Measurements from ENCODE around the gene SERPINF2.

SERPINF2 gene

GRCh38 chr17:1730326-1731193, 12.1 kb upstream of the SERPINF2 start:
- TF ChIP-seq EZH2 (IDR thresholded peaks at IDR 0.05) (no peak), FOXP2 (optimal IDR thresholded peaks at IDR 0.05; ENCODE audit: control extremely low read depth, extremely low read length, insufficient read depth) (no peak), POLR2AphosphoS5 (IDR thresholded peaks at IDR 0.05; ENCODE audit: borderline replicate concordance, low read depth, low read length) (no peak)
- no peak overlapping the region for H3K4me3 ChIP-seq
- no peaks in the 10 kb centered on the region for H3K9me3 ChIP-seq (ENCODE audit: low read depth, low read length)
- H3K27ac ChIP-seq: no peak overlapping the region
- no peaks in the 10 kb centered on the region for H3K36me3 ChIP-seq (ENCODE audit: insufficient read depth, low read length)
- no peak for DNase-seq (ENCODE audit: low read depth, low spot score)
- no peak overlapping the region for H3K9ac ChIP-seq (ENCODE audit: insufficient read length)

- Histone ChIP-seq H3K9ac (ENCODE audit: insufficient read length) (no peak overlapping the region), H3K9me3 (ENCODE audit: low read depth, low read length) (no peaks in the 10 kb centered on the region), H3K36me3 (ENCODE audit: insufficient read depth, low read length) (no peaks in the 10 kb centered on the region), H3K27ac (no peak overlapping the region), H3K4me3 (no peak overlapping the region)
- DNase-seq (ENCODE audit: low read depth, low spot score): no peak
- TF ChIP-seq POLR2AphosphoS5 (IDR thresholded peaks at IDR 0.05; ENCODE audit: borderline replicate concordance, low read depth, low read length): no peak
- TF ChIP-seq EZH2 (IDR thresholded peaks at IDR 0.05): no peak
These were observed 11.5 kb upstream of the SERPINF2 start for GRCh38 chr17:1731194-1731506.

- Histone ChIP-seq H3K4me3 (no peak overlapping the region), H3K9me3 (ENCODE audit: low read depth, low read length) (no peaks in the 10 kb centered on the region), H3K9ac (ENCODE audit: insufficient read length) (no peak overlapping the region), H3K36me3 (ENCODE audit: insufficient read depth, low read length) (no peaks in the 10 kb centered on the region), H3K27ac (no peak overlapping the region)
- no peak for TF ChIP-seq POLR2AphosphoS5 (IDR thresholded peaks at IDR 0.05; ENCODE audit: borderline replicate concordance, low read depth, low read length)
- TF ChIP-seq FOXP2 (optimal IDR thresholded peaks at IDR 0.05; ENCODE audit: control extremely low read depth, extremely low read length, insufficient read depth): no peak
- no peak for TF ChIP-seq EZH2 (IDR thresholded peaks at IDR 0.05)
- DNase-seq (ENCODE audit: low read depth, low spot score): no peak
These were observed 10.3 kb upstream of the SERPINF2 start for GRCh38 chr17:1732241-1732832.

- TF ChIP-seq FOXP2 (optimal IDR thresholded peaks at IDR 0.05; ENCODE audit: control extremely low read depth, extremely low read length, insufficient read depth) (no peak), EZH2 (IDR thresholded peaks at IDR 0.05) (no peak)
- H3K9ac ChIP-seq (ENCODE audit: insufficient read length): no peak overlapping the region
- no peak overlapping the region for H3K4me3 ChIP-seq
- H3K9me3 ChIP-seq (ENCODE audit: low read depth, low read length): no peaks in the 10 kb centered on the region
- DNase-seq (ENCODE audit: low read depth, low spot score): no peak
- H3K27ac ChIP-seq: no peak overlapping the region
- no peaks in the 10 kb centered on the region for H3K36me3 ChIP-seq (ENCODE audit: insufficient read depth, low read length)
These were observed 9.8 kb upstream of the SERPINF2 start for GRCh38 chr17:1732833-1733321.

- Histone ChIP-seq H3K9me3 (ENCODE audit: low read depth, low read length) (no peaks in the 10 kb centered on the region), H3K36me3 (ENCODE audit: insufficient read depth, low read length) (no peaks in the 10 kb centered on the region), H3K27ac (no peak overlapping the region), H3K4me3 (no peak overlapping the region), H3K9ac (ENCODE audit: insufficient read length) (no peak overlapping the region)
- DNase-seq (ENCODE audit: low read depth, low spot score): no peak
- TF ChIP-seq FOXP2 (optimal IDR thresholded peaks at IDR 0.05; ENCODE audit: control extremely low read depth, extremely low read length, insufficient read depth) (no peak), POLR2AphosphoS5 (IDR thresholded peaks at IDR 0.05; ENCODE audit: borderline replicate concordance, low read depth, low read length) (no peak)
These were observed 8.9 kb upstream of the SERPINF2 start for GRCh38 chr17:1733759-1734158.

- Histone ChIP-seq H3K27ac (no peak overlapping the region), H3K9me3 (ENCODE audit: low read depth, low read length) (no peaks in the 10 kb centered on the region), H3K9ac (ENCODE audit: insufficient read length) (no peak overlapping the region), H3K36me3 (ENCODE audit: insufficient read depth, low read length) (no peaks in the 10 kb centered on the region), H3K4me3 (no peak overlapping the region)
- DNase-seq (ENCODE audit: low read depth, low spot score): no peak
- no peak for TF ChIP-seq EZH2 (IDR thresholded peaks at IDR 0.05)
- no peak for TF ChIP-seq FOXP2 (optimal IDR thresholded peaks at IDR 0.05; ENCODE audit: control extremely low read depth, extremely low read length, insufficient read depth)
- TF ChIP-seq POLR2AphosphoS5 (IDR thresholded peaks at IDR 0.05; ENCODE audit: borderline replicate concordance, low read depth, low read length): no peak
These were observed 7.3 kb upstream of the SERPINF2 start for GRCh38 chr17:1735418-1735817.

GRCh38 chr17:1735834-1736347, 6.8 kb upstream of the SERPINF2 start:
- H3K9ac ChIP-seq (ENCODE audit: insufficient read length): no peak overlapping the region
- no peaks in the 10 kb centered on the region for H3K36me3 ChIP-seq (ENCODE audit: insufficient read depth, low read length)
- H3K9me3 ChIP-seq (ENCODE audit: low read depth, low read length): no peaks in the 10 kb centered on the region
- TF ChIP-seq POLR2AphosphoS5 (IDR thresholded peaks at IDR 0.05; ENCODE audit: borderline replicate concordance, low read depth, low read length): no peak
- TF ChIP-seq FOXP2 (optimal IDR thresholded peaks at IDR 0.05; ENCODE audit: control extremely low read depth, extremely low read length, insufficient read depth): no peak
- TF ChIP-seq EZH2 (IDR thresholded peaks at IDR 0.05): no peak
- H3K27ac ChIP-seq: no peak overlapping the region; the same call in 1 of the 2 replicates
- no peak overlapping the region for H3K4me3 ChIP-seq
- DNase-seq (ENCODE audit: low read depth, low spot score): no peak

GRCh38 chr17:1736348-1737281, 6.1 kb upstream of the SERPINF2 start:
- H3K27ac ChIP-seq: peak overlapping the region; percentile 60
- TF ChIP-seq POLR2AphosphoS5 (IDR thresholded peaks at IDR 0.05; ENCODE audit: borderline replicate concordance, low read depth, low read length) (no peak), FOXP2 (optimal IDR thresholded peaks at IDR 0.05; ENCODE audit: control extremely low read depth, extremely low read length, insufficient read depth) (peak; percentile 28), EZH2 (IDR thresholded peaks at IDR 0.05) (no peak)

More at GRCh38 chr17:1736348-1737281, 6.1 kb upstream of the SERPINF2 start:
- H3K9me3 ChIP-seq (ENCODE audit: low read depth, low read length): no peaks in the 10 kb centered on the region
- peak overlapping the region; percentile 60 for H3K4me3 ChIP-seq
- H3K36me3 ChIP-seq (ENCODE audit: insufficient read depth, low read length): no peaks in the 10 kb centered on the region
- peak overlapping the region; percentile 64 for H3K9ac ChIP-seq (ENCODE audit: insufficient read length)
- DNase-seq (ENCODE audit: low read depth, low spot score): no peak
